Esophagus muscularis mucosa (tissue), 4 donors: ENCODE data around the gene GANC. TPM values are rescaled to one million over a fixed set of nuclear protein-coding genes. Genes with fewer than 3 reads are reported as not detected.

Experiments
- DNase-seq: peaks from one replicate; pipeline ENCODE4 v3.0.0-alpha.2; 2017; ENCODE audit errors: extremely low spot score
- H3K27ac ChIP-seq, 4 donors: fragments of 200-600 bp; sonication (generic); replicated peaks in 1 of 4; 1 replicate in 3 of 4; 2 replicates in 1 of 4; pipeline ENCODE4 v1.5.1; 2016 to 2019; ENCODE audit warnings: mild to moderate bottlenecking in 1 of 4
- H3K27me3 ChIP-seq, 4 donors: fragments of 200-600 bp; sonication (generic); one replicate each; pipeline versions ENCODE4 v1.5.1 to v1.6.0; 2016 to 2019
- H3K36me3 ChIP-seq, 4 donors: fragments of 200-600 bp; sonication (generic); one replicate each; pipeline ENCODE4 v1.5.1; 2016 to 2019
- H3K4me1 ChIP-seq, 4 donors: fragments of 200-600 bp; sonication (generic); one replicate each; pipeline ENCODE4 v1.5.1; 2016 to 2019
- H3K4me3 ChIP-seq, 4 donors: fragments of 200-600 bp; sonication (generic); 1 replicate in 2 of 4; 2 replicates in 2 of 4; pipeline ENCODE4 v1.5.1; 2016 to 2019; ENCODE audit warnings: mild to moderate bottlenecking in 4 of 4, moderate library complexity in 1 of 4
- H3K9me3 ChIP-seq, 4 donors: fragments of 200-600 bp; sonication (generic); 1 replicate in 3 of 4; 2 replicates in 1 of 4; pipeline ENCODE4 v1.5.1; 2016 to 2019
- EP300 ChIP-seq: sonication (generic); formaldehyde crosslinking; IDR thresholded peaks from one replicate; pipeline ENCODE4 v1.6.1; 2017; ENCODE audit warnings: antibody characterized with exemption
- POLR2A ChIP-seq: fragments of 450-650 bp; IDR thresholded peaks from one replicate; pipeline ENCODE4 v1.6.1; 2017; ENCODE audit warnings: antibody characterized with exemption, moderate library complexity, mild to moderate bottlenecking, low read depth
- POLR2AphosphoS5 ChIP-seq, 2 donors: sonication (generic); formaldehyde crosslinking; IDR thresholded peaks; one replicate each; pipeline ENCODE4 v1.6.1; 2017; ENCODE audit warnings: antibody characterized with exemption in 2 of 2
- WGBS: methylation state at CpG from one replicate; pipeline ENCODE4 v1.1.5; 2018; 5-methylcytosine and 5-hydroxymethylcytosine counted together
- intact Hi-C: fragments of 100-400 bp; cut with DNase I; formaldehyde crosslinking; loops from one replicate; pipeline ENCODE4 v1.15.1; 2023
- total RNA-seq, 4 donors: library from RNA; depleted of rRNA; stranded (reverse); fragments of >200 nt; gene quantifications; one replicate each; pipeline versions ENCODE4 v1.1.0 to v1.2.1, GENCODE V29; 2016
- TF ChIP-seq, protein P1 (sequence below), 3 experiments: fragments of 200-600 bp in 2 of 3; fragments of 450-650 bp in 1 of 3; sonication (generic) in 2 of 3; IDR thresholded peaks; one replicate each; pipeline ENCODE4 v1.5.1; 2017 to 2019; ENCODE audit warnings: antibody characterized with exemption in 3 of 3, mild to moderate bottlenecking in 2 of 3, moderate library complexity in 1 of 3

GANC gene
- total RNA-seq, 4 donors from 2014 or later, result 12.2 to 22.7 (median 17.7) TPM

- intact Hi-C loops, result no loop called here
- WGBS, result 76% methylated on average over 5 of the region's 5 CpGs
- Histone ChIP-seq H3K9me3 (no peaks in the 10 kb centered on the region), H3K27ac (no peak overlapping the region), H3K36me3 (peaks cover 29 to 97% (median 85%) of the 10 kb centered on the region in 4 donors), H3K4me1 (no peaks in the 10 kb centered on the region), H3K4me3 (no peak overlapping the region), H3K27me3 (no peaks in the 10 kb centered on the region)
- no peak for DNase-seq
- TF ChIP-seq POLR2AphosphoS5 (IDR thresholded peaks at IDR 0.05) (no peak), EP300 (no peak), POLR2A (no peak)
- TF ChIP-seq, protein P1, sequence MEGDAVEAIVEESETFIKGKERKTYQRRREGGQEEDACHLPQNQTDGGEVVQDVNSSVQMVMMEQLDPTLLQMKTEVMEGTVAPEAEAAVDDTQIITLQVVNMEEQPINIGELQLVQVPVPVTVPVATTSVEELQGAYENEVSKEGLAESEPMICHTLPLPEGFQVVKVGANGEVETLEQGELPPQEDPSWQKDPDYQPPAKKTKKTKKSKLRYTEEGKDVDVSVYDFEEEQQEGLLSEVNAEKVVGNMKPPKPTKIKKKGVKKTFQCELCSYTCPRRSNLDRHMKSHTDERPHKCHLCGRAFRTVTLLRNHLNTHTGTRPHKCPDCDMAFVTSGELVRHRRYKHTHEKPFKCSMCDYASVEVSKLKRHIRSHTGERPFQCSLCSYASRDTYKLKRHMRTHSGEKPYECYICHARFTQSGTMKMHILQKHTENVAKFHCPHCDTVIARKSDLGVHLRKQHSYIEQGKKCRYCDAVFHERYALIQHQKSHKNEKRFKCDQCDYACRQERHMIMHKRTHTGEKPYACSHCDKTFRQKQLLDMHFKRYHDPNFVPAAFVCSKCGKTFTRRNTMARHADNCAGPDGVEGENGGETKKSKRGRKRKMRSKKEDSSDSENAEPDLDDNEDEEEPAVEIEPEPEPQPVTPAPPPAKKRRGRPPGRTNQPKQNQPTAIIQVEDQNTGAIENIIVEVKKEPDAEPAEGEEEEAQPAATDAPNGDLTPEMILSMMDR (IDR thresholded peaks at IDR 0.05), result no peak
Observed at GRCh38 chr15:42232606-42233005, 40.4 kb upstream of the GANC start.

- no peak overlapping the region for H3K27ac ChIP-seq
- H3K27me3 ChIP-seq, result no peaks in the 10 kb centered on the region
- no peak for DNase-seq
- no peaks in the 10 kb centered on the region for H3K9me3 ChIP-seq
- WGBS, result 89% methylated on average over 2 of the region's 2 CpGs
- H3K36me3 ChIP-seq, result peaks cover 31 to 97% (median 85%) of the 10 kb centered on the region in 4 donors
- H3K4me3 ChIP-seq, result no peak overlapping the region
- TF ChIP-seq POLR2A (no peak), EP300 (no peak), POLR2AphosphoS5 (IDR thresholded peaks at IDR 0.05) (no peak)
- TF ChIP-seq, protein P1 (IDR thresholded peaks at IDR 0.05), result no peak
- intact Hi-C loops, result no loop called here
- no peaks in the 10 kb centered on the region for H3K4me1 ChIP-seq
Observed at GRCh38 chr15:42233107-42233506, 39.9 kb upstream of the GANC start.

- Histone ChIP-seq H3K36me3 (peaks cover 19 to 79% (median 58%) of the 10 kb centered on the region in 4 donors), H3K27ac (no peak overlapping the region), H3K27me3 (no peaks in the 10 kb centered on the region), H3K4me3 (no peak overlapping the region), H3K4me1 (no peaks in the 10 kb centered on the region), H3K9me3 (no peaks in the 10 kb centered on the region)
- intact Hi-C loops, result no loop called here
- no peak for DNase-seq
- TF ChIP-seq POLR2AphosphoS5 (IDR thresholded peaks at IDR 0.05) (no peak), EP300 (no peak), POLR2A (no peak)
- TF ChIP-seq, protein P1 (IDR thresholded peaks at IDR 0.05), result no peak
Observed at GRCh38 chr15:42239528-42240182, 33.3 kb upstream of the GANC start.

- Histone ChIP-seq H3K27ac (no peak overlapping the region), H3K4me1 (no peaks in the 10 kb centered on the region), H3K4me3 (no peak overlapping the region), H3K27me3 (no peaks in the 10 kb centered on the region), H3K36me3 (peaks cover 19 to 67% (median 46%) of the 10 kb centered on the region in 4 donors), H3K9me3 (no peaks in the 10 kb centered on the region)
- TF ChIP-seq EP300, result no peak
- no peak for TF ChIP-seq POLR2AphosphoS5 (IDR thresholded peaks at IDR 0.05)
- no peak for TF ChIP-seq POLR2A
- intact Hi-C loops, result no loop called here
- WGBS, result 96% methylated on average over 1 of the region's 1 CpG
- no peak for DNase-seq
Observed at GRCh38 chr15:42240823-42241222, 32.2 kb upstream of the GANC start.

- Histone ChIP-seq H3K27me3 (no peaks in the 10 kb centered on the region), H3K9me3 (no peaks in the 10 kb centered on the region), H3K27ac (no peak overlapping the region), H3K4me3 (no peak overlapping the region), H3K36me3 (peaks cover 10 to 52% (median 35%) of the 10 kb centered on the region in 4 donors), H3K4me1 (no peaks in the 10 kb centered on the region)
- TF ChIP-seq POLR2AphosphoS5 (IDR thresholded peaks at IDR 0.05) (no peak), EP300 (no peak), POLR2A (no peak)
- TF ChIP-seq, protein P1 (IDR thresholded peaks at IDR 0.05), result no peak
- DNase-seq, result no peak
- intact Hi-C loops, result no loop called here
- WGBS, result 96% methylated on average over 2 of the region's 2 CpGs
Observed at GRCh38 chr15:42253300-42253699, 19.7 kb upstream of the GANC start.
